ENCODE data around the gene MIER2. TPM values are rescaled to one million over a fixed set of nuclear protein-coding genes. Genes with fewer than 3 reads are reported as not detected.
"Not testable (repeated sequence)": the region's sequence is repeated elsewhere in the genome, so short reads cannot be mapped to it uniquely, and the experiment has no call there.

Gene MIER2
- total RNA-seq, 2 experiments from 2014 or later, result 9.5 to 11.5 TPM

- H3K36me3 Mint-ChIP-seq (ENCODE audit: low read depth), result no peaks in the 10 kb centered on the region
These were observed 43.2 kb upstream of the MIER2 start for GRCh38 chr19:387777-388176.

DNA sequence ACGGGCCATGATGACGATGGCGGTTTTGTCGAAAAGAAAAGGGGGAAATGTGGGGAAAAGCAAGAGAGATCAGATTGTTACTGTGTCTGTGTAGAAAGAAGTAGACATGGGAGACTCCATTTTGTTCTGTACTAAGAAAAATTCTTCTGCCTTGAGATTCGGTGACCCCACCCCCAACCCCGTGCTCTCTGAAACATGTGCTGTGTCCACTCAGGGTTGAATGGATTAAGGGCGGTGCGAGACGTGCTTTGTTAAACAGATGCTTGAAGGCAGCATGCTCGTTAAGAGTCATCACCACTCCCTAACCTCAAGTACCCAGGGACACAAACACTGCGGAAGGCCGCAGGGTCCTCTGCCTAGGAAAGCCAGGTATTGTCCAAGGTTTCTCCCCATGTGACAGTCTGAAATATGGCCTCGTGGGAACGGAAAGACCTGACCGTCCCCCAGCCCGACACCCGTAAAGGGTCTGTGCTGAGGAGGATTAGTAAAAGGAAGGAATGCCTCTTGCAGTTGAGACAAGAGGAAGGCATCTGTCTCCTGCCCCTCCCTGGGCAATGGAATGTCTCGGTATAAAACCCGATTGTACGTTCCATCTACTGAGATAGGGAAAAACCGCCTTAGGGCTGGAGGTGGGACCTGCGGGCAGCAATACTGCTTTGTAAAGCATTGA, 42.2 kb upstream of the MIER2 start:
- POLR2A ChIA-PET; H3K36me3 ChIP-seq (ENCODE audit: insufficient read depth, low read length); H3K4me3 Mint-ChIP-seq; DNase-seq; H3K36me3 Mint-ChIP-seq (ENCODE audit: low read depth); H3K27ac ChIP-seq (ENCODE audit: low read depth in 1 of 2, low read length in 2 of 2); H3K9me3 Mint-ChIP-seq; H3K4me3 ChIP-seq (ENCODE audit: low read length); CTCF ChIA-PET; ATAC-seq (ENCODE audit: poor library complexity); H3K27ac Mint-ChIP-seq; intact Hi-C loops (cut with DNase I, micrococcal nuclease): not testable (repeated sequence)
- H3K9me3 ChIP-seq (ENCODE audit: control insufficient read depth in 1 of 2, insufficient read depth in 1 of 2, low read length in 2 of 2), result peaks cover 0 to 15% of the 10 kb centered on the region in 2 experiments
- peaks cover 20% of the 10 kb centered on the region for H3K4me1 ChIP-seq (ENCODE audit: insufficient read depth, low read length)
- Mint-ChIP-seq H3K4me1 (ENCODE audit: low read depth) (peaks cover 13% of the 10 kb centered on the region), H3K27me3 (peaks cover 51% of the 10 kb centered on the region)
- H3K27me3 ChIP-seq (ENCODE audit: control insufficient read depth in 1 of 2, insufficient read depth in 2 of 2, low read length in 2 of 2), result peaks cover 19 to 26% of the 10 kb centered on the region in 2 experiments

More at GRCh38 chr19:387777-388176, 43.2 kb upstream of the MIER2 start:
- Histone ChIP-seq H3K27ac (ENCODE audit: low read depth in 1 of 2, low read length in 2 of 2) (no peak overlapping the region), H3K4me1 (ENCODE audit: insufficient read depth, low read length) (peaks cover 16% of the 10 kb centered on the region), H3K36me3 (ENCODE audit: insufficient read depth, low read length) (no peaks in the 10 kb centered on the region), H3K9me3 (ENCODE audit: control insufficient read depth in 1 of 2, insufficient read depth in 1 of 2, low read length in 2 of 2) (peaks cover 0 to 19% of the 10 kb centered on the region in 2 experiments), H3K4me3 (ENCODE audit: low read length) (no peak overlapping the region), H3K27me3 (ENCODE audit: control insufficient read depth in 1 of 2, insufficient read depth in 2 of 2, low read length in 2 of 2) (peaks cover 19 to 25% of the 10 kb centered on the region in 2 experiments)
- H3K4me3 Mint-ChIP-seq, result no peak overlapping the region
- ChIA-PET CTCF (no interaction called here), POLR2A (no interaction called here)
- intact Hi-C loops (cut with DNase I, micrococcal nuclease), result no loop called here
- ATAC-seq (ENCODE audit: poor library complexity) (no peak), DNase-seq (no peak)
- peaks cover 9% of the 10 kb centered on the region for H3K4me1 Mint-ChIP-seq (ENCODE audit: low read depth)
- no peak overlapping the region for H3K27ac Mint-ChIP-seq
- TF ChIP-seq, protein P1, sequence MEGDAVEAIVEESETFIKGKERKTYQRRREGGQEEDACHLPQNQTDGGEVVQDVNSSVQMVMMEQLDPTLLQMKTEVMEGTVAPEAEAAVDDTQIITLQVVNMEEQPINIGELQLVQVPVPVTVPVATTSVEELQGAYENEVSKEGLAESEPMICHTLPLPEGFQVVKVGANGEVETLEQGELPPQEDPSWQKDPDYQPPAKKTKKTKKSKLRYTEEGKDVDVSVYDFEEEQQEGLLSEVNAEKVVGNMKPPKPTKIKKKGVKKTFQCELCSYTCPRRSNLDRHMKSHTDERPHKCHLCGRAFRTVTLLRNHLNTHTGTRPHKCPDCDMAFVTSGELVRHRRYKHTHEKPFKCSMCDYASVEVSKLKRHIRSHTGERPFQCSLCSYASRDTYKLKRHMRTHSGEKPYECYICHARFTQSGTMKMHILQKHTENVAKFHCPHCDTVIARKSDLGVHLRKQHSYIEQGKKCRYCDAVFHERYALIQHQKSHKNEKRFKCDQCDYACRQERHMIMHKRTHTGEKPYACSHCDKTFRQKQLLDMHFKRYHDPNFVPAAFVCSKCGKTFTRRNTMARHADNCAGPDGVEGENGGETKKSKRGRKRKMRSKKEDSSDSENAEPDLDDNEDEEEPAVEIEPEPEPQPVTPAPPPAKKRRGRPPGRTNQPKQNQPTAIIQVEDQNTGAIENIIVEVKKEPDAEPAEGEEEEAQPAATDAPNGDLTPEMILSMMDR (IDR thresholded peaks at IDR 0.05), result no peak
- H3K9me3 Mint-ChIP-seq, result no peaks in the 10 kb centered on the region
- H3K27me3 Mint-ChIP-seq, result peaks cover 47% of the 10 kb centered on the region

DNA sequence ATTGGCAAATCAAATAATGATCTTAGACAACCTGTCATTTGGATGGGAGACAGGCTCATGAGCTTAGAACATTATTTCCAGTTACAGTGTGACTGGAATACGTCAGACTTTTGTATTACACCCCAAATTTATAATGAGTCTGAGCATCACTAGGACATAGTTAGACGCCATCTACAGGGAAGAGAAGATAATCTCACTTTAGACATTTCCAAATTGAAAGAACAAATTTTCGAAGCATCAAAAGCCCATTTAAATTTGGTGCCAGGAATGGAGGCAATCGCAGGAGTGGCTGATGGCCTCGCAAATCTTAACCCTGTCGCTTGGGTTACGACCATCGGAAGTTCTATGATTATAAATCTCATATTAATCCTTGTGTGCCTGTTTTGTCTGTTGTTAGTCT, 41.6 kb upstream of the MIER2 start:
- H3K27me3 Mint-ChIP-seq, result peaks cover 51% of the 10 kb centered on the region
- DNase-seq; H3K36me3 ChIP-seq (ENCODE audit: insufficient read depth, low read length); H3K4me3 Mint-ChIP-seq; H3K27ac ChIP-seq (ENCODE audit: low read depth in 1 of 2, low read length in 2 of 2); POLR2A ChIA-PET; H3K27ac Mint-ChIP-seq; H3K4me3 ChIP-seq (ENCODE audit: low read length); H3K36me3 Mint-ChIP-seq (ENCODE audit: low read depth); H3K9me3 Mint-ChIP-seq; intact Hi-C loops (cut with DNase I, micrococcal nuclease); CTCF ChIA-PET; ATAC-seq (ENCODE audit: poor library complexity): not testable (repeated sequence)
- peaks cover 19 to 26% of the 10 kb centered on the region in 2 experiments for H3K27me3 ChIP-seq (ENCODE audit: control insufficient read depth in 1 of 2, insufficient read depth in 2 of 2, low read length in 2 of 2)
- peaks cover 13% of the 10 kb centered on the region for H3K4me1 Mint-ChIP-seq (ENCODE audit: low read depth)
- peaks cover 0 to 15% of the 10 kb centered on the region in 2 experiments for H3K9me3 ChIP-seq (ENCODE audit: control insufficient read depth in 1 of 2, insufficient read depth in 1 of 2, low read length in 2 of 2)
- H3K4me1 ChIP-seq (ENCODE audit: insufficient read depth, low read length), result peaks cover 20% of the 10 kb centered on the region

GRCh38 chr19:384799-385169, 40.2 kb upstream of the MIER2 start:
- Histone ChIP-seq H3K27me3 (ENCODE audit: control insufficient read depth in 1 of 2, insufficient read depth in 2 of 2, low read length in 2 of 2) (peaks cover 19 to 26% of the 10 kb centered on the region in 2 experiments), H3K4me1 (ENCODE audit: insufficient read depth, low read length) (peaks cover 20% of the 10 kb centered on the region), H3K27ac (ENCODE audit: low read depth in 1 of 2, low read length in 2 of 2) (no peak overlapping the region), H3K9me3 (ENCODE audit: control insufficient read depth in 1 of 2, insufficient read depth in 1 of 2, low read length in 2 of 2) (peaks cover 0 to 15% of the 10 kb centered on the region in 2 experiments), H3K4me3 (ENCODE audit: low read length) (no peak overlapping the region), H3K36me3 (ENCODE audit: insufficient read depth, low read length) (no peaks in the 10 kb centered on the region)
- DNase-seq (no peak), ATAC-seq (ENCODE audit: poor library complexity) (no peak)
- Mint-ChIP-seq H3K9me3 (no peaks in the 10 kb centered on the region), H3K27me3 (peaks cover 60% of the 10 kb centered on the region), H3K4me1 (ENCODE audit: low read depth) (peaks cover 13% of the 10 kb centered on the region), H3K36me3 (ENCODE audit: low read depth) (no peaks in the 10 kb centered on the region), H3K27ac (no peak overlapping the region), H3K4me3 (no peak overlapping the region)
- POLR2A ChIA-PET, result no interaction called here
- intact Hi-C loops (cut with DNase I, micrococcal nuclease), result no loop called here
- TF ChIP-seq, protein P1 (IDR thresholded peaks at IDR 0.05), result no peak
- CTCF ChIA-PET, result interaction anchor here (1.6 kb wide), 1 partner anchor 122 kb away, joined by 3 read pairs; no protein-coding TSS in a partner anchor

Measured in CD4-positive, alpha-beta T cell (primary cell).